HG02943 (cell line): ENCODE results near the gene C1QTNF1.

Experiments
- ATAC-seq: cut with Tn5 transposase; IDR thresholded peaks from one replicate; pipeline ENCODE4 v1.9.1; 2021; ENCODE audit warnings: mild to moderate bottlenecking, low read depth, moderate library complexity; ENCODE audit not compliant: unreplicated experiment

The C1QTNF1 gene

GRCh38 chr17:79088997-79089328 lies 65.0 kb downstream of the C1QTNF1 start:
- no peak for ATAC-seq

- ATAC-seq: no peak
Measured at GRCh38 chr17:79089720-79090442, 65.9 kb downstream of the C1QTNF1 start.

- no peak for ATAC-seq
Measured at GRCh38 chr17:79090443-79091225, 66.7 kb downstream of the C1QTNF1 start.

GRCh38 chr17:79091226-79091670 lies 67.3 kb downstream of the C1QTNF1 start:
- ATAC-seq: no peak

GRCh38 chr17:79092567-79092966 lies 68.6 kb downstream of the C1QTNF1 start:
- ATAC-seq: no peak

GRCh38 chr17:79093270-79093669 lies 69.3 kb downstream of the C1QTNF1 start:
- ATAC-seq: no peak

GRCh38 chr17:79094261-79094660 lies 70.3 kb downstream of the C1QTNF1 start:
- ATAC-seq: no peak

GRCh38 chr17:79095345-79096055 lies 71.5 kb downstream of the C1QTNF1 start:
- no peak for ATAC-seq

GRCh38 chr17:79096477-79096876 lies 72.5 kb downstream of the C1QTNF1 start:
- ATAC-seq: no peak

GRCh38 chr17:79097226-79098055 lies 73.5 kb downstream of the C1QTNF1 start:
- no peak for ATAC-seq

- ATAC-seq: no peak
Measured at GRCh38 chr17:79098282-79098867, 74.4 kb downstream of the C1QTNF1 start.
